PC-3 (cell line): ENCODE measurements around the gene NFIL3. TPM values are rescaled to one million over a fixed set of nuclear protein-coding genes. Genes with fewer than 3 reads are reported as not detected.
A peak's percentile ranks its signal among the peaks of the same experiment; 100 is the strongest.

Source experiments
- ATAC-seq: fragments of 200-7000 bp; cut with Tn5 transposase; 2 replicates; pipeline ENCODE4 v1.9.1; 2020; ENCODE audit warnings: mild to moderate bottlenecking, moderate library complexity
- BruUV-seq: library from RNA; stranded (reverse); fragments of 400-500 nt; replicated peaks from 2 replicates; lab custom pipeline; 2021; lab: Mats Ljungman, UMichigan
- CTCF ChIA-PET: fragments of 300-600 bp; sonication (Branson Sonifier 250); formaldehyde crosslinking; loops from one replicate; lab custom pipeline; 2022; ENCODE audit warnings: antibody characterized with exemption; lab: Charles Lee
- POLR2A ChIA-PET: fragments of 300-600 bp; sonication (Branson Sonifier 250); formaldehyde crosslinking; loops from one replicate; lab custom pipeline; 2022; ENCODE audit warnings: antibody characterized with exemption; ENCODE audit not compliant: unreplicated experiment; lab: Charles Lee
- DNase-seq: peaks from one replicate; pipeline ENCODE4 v3.0.0-alpha.2; 2015
- H2AFZ ChIP-seq: fragments of 300-600 bp; sonication (generic); 2 replicates; pipeline ENCODE4 v1.6.0; 2016; ENCODE audit warnings: antibody characterized with exemption, low read length
- H3F3A ChIP-seq: fragments of 300-600 bp; sonication (generic); one replicate; pipeline ENCODE4 v1.6.0; 2017; ENCODE audit warnings: antibody characterized with exemption, low read length, control low read depth, mild to moderate bottlenecking; ENCODE audit not compliant: unreplicated experiment
- H3K27ac ChIP-seq: fragments of 300-600 bp; sonication (generic); 2 replicates; pipeline ENCODE4 v1.5.1; 2016; ENCODE audit warnings: mild to moderate bottlenecking, low read length
- H3K27me3 ChIP-seq: fragments of 300-600 bp; sonication (generic); 2 replicates; pipeline ENCODE4 v1.6.1; 2016; ENCODE audit warnings: low read length, mixed read lengths
- H3K36me3 ChIP-seq: fragments of 300-600 bp; sonication (generic); 2 replicates; pipeline ENCODE4 v1.6.1; 2016; ENCODE audit warnings: low read depth, mixed run types, low read length, mixed read lengths
- H3K4me1 ChIP-seq: fragments of 300-600 bp; sonication (generic); 2 replicates; pipeline ENCODE4 v1.5.1; 2016; ENCODE audit warnings: low read length; ENCODE audit not compliant: insufficient read depth
- H3K4me2 ChIP-seq: fragments of 300-600 bp; sonication (generic); 2 replicates; pipeline ENCODE4 v1.6.0; 2016; ENCODE audit warnings: low read length
- H3K4me3 ChIP-seq: fragments of 300-600 bp; sonication (generic); 2 replicates; pipeline ENCODE4 v1.5.1; 2016; ENCODE audit warnings: mild to moderate bottlenecking, low read length, mixed read lengths
- H3K79me2 ChIP-seq: fragments of 300-600 bp; sonication (generic); 2 replicates; pipeline ENCODE4 v1.6.1; 2017; ENCODE audit warnings: low read length, mixed read lengths
- H3K9ac ChIP-seq: fragments of 300-600 bp; sonication (generic); 2 replicates; pipeline ENCODE4 v1.6.0; 2016; ENCODE audit warnings: mild to moderate bottlenecking, low read length
- H3K9me2 ChIP-seq: fragments of 300-600 bp; sonication (generic); replicated peaks from 2 replicates; pipeline ENCODE4 v1.6.1; 2016; ENCODE audit warnings: mixed run types, low read length, mixed read lengths
- H3K9me3 ChIP-seq: fragments of 300-600 bp; sonication (generic); 2 replicates; pipeline ENCODE4 v1.6.1; 2016; ENCODE audit warnings: low read length, mixed read lengths
- H4K20me1 ChIP-seq: fragments of 300-600 bp; sonication (generic); 2 replicates; pipeline ENCODE4 v1.6.1; 2016; ENCODE audit warnings: low read length, mixed read lengths
- EZH2 ChIP-seq: fragments of 300-600 bp; sonication (generic); IDR thresholded peaks from one replicate; pipeline ENCODE4 v1.6.1; 2017; ENCODE audit warnings: antibody characterized with exemption, mild to moderate bottlenecking, low read length; ENCODE audit not compliant: unreplicated experiment
- EZH2phosphoT487 ChIP-seq: fragments of 300-600 bp; sonication (generic); IDR thresholded peaks from 2 replicates; pipeline ENCODE4 v1.6.1; 2018; ENCODE audit warnings: mild to moderate bottlenecking, antibody characterized with exemption, low read length, borderline replicate concordance
- intact Hi-C: fragments of 100-400 bp; cut with micrococcal nuclease; formaldehyde crosslinking; loops from 2 replicates; pipeline ENCODE4 v1.9.0; 2023
- total RNA-seq: library from RNA; depleted of rRNA; stranded (reverse); fragments of >200 nt; gene quantifications from 2 replicates; pipeline ENCODE4 v1.2.3, GENCODE V29; 2014
- TF ChIP-seq, protein P1 (sequence below): fragments of 300-600 bp; sonication (generic); conservative IDR thresholded peaks from 2 replicates; pipeline ENCODE4 v1.5.1; 2017; ENCODE audit warnings: antibody characterized with exemption, low read depth, mild to moderate bottlenecking, low read length

The NFIL3 gene
- total RNA-seq, 1 experiment from 2014 or later: 5.4 TPM

DNA sequence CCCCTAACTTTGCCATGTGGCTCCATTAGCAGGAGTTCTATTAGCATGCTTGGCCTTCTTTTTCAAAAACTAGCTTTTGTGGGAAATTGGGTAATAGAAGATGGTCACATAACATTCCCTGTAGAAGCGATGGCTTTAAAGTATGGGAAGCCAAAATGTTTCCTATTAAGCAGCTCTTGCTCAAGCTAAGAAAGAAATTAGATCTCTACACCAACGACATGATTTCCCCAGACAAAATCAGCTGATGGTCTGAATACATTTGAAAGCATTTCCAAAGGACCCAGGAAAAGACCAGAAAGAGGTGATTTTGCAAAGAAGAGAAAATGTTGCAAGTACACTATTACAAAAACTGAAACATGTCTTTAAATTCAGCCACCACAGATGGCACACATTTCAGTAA, 4.8 kb upstream of the NFIL3 start:
- no peak for DNase-seq
- BruUV-seq: no TSS peak
- H3K27ac ChIP-seq: peak overlapping the region; percentile 58

DNA sequence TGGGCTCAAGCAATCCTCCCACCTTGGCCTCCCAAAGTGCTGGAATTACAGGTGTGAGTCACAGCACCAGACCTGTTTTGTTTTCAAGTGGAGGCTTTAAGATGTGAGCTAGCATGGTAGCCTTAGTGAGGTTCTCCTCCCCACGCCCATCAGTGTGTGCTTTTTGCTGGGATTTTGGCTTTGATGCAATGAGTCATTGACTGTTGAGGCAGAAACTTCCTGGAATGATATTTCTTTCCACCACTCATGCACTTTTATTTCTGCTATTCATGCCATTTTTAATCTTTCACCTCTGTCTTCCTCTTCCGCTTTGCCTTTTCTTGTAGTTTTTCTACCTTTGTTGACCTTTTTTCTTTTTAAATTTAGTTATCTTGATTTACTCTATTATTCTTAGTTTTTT, 4.2 kb upstream of the NFIL3 start:
- TF ChIP-seq EZH2phosphoT487 (no peak), EZH2 (no peak)
- TF ChIP-seq, protein P1, sequence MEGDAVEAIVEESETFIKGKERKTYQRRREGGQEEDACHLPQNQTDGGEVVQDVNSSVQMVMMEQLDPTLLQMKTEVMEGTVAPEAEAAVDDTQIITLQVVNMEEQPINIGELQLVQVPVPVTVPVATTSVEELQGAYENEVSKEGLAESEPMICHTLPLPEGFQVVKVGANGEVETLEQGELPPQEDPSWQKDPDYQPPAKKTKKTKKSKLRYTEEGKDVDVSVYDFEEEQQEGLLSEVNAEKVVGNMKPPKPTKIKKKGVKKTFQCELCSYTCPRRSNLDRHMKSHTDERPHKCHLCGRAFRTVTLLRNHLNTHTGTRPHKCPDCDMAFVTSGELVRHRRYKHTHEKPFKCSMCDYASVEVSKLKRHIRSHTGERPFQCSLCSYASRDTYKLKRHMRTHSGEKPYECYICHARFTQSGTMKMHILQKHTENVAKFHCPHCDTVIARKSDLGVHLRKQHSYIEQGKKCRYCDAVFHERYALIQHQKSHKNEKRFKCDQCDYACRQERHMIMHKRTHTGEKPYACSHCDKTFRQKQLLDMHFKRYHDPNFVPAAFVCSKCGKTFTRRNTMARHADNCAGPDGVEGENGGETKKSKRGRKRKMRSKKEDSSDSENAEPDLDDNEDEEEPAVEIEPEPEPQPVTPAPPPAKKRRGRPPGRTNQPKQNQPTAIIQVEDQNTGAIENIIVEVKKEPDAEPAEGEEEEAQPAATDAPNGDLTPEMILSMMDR: no peak
- intact Hi-C loops: loop anchor here (2.0 to 5.0 kb wide), 3 partner anchors 299 to 513 kb away; no protein-coding TSS in a partner anchor
- BruUV-seq: no TSS peak
- ChIA-PET CTCF (no interaction called here), POLR2A (no interaction called here)
- Histone ChIP-seq H3K36me3 (no peaks in the 10 kb centered on the region), H3K4me3 (no peak overlapping the region), H3K79me2 (peaks cover 4% of the 10 kb centered on the region), H3K4me1 (peaks cover 26% of the 10 kb centered on the region), H2AFZ (no peak overlapping the region), H3K9me3 (no peaks in the 10 kb centered on the region), H3K27me3 (no peaks in the 10 kb centered on the region), H3K9ac (no peak overlapping the region), H3K9me2 (no peaks in the 10 kb centered on the region), H4K20me1 (0 out of 2 replicates have a peak, but pooled peaks cover 3% of the 10 kb centered on the region), H3K4me2 (peak overlapping the region; percentile 13; the same call in 1 of the 2 replicates), H3F3A (no peaks in the 10 kb centered on the region), H3K27ac (peak overlapping the region; percentile 58)
- DNase-seq (peak; percentile 85), ATAC-seq (peak; percentile 4; the same call in 1 of the 2 replicates)

More for the DNA sequence above, 4.8 kb upstream of the NFIL3 start:
- H3K4me2 ChIP-seq: peak overlapping the region; percentile 13; the same call in 1 of the 2 replicates
- peaks cover 30% of the 10 kb centered on the region for H3K4me1 ChIP-seq
- H3K9ac ChIP-seq: no peak overlapping the region
- H3K27me3 ChIP-seq: no peaks in the 10 kb centered on the region
- POLR2A ChIA-PET: no interaction called here
- intact Hi-C loops: loop anchor here (5.0 kb wide), 1 partner anchor 299 kb away; no protein-coding TSS in a partner anchor
- no peak overlapping the region for H3K4me3 ChIP-seq
- H3F3A ChIP-seq: no peaks in the 10 kb centered on the region
- ATAC-seq: no peak
- no peaks in the 10 kb centered on the region for H3K9me3 ChIP-seq
- CTCF ChIA-PET: no interaction called here
- H2AFZ ChIP-seq: no peak overlapping the region
- no peaks in the 10 kb centered on the region for H4K20me1 ChIP-seq
- H3K79me2 ChIP-seq: no peaks in the 10 kb centered on the region
- no peaks in the 10 kb centered on the region for H3K36me3 ChIP-seq
- H3K9me2 ChIP-seq: no peaks in the 10 kb centered on the region
- TF ChIP-seq EZH2 (no peak), EZH2phosphoT487 (no peak)
- TF ChIP-seq, protein P1: no peak

DNA sequence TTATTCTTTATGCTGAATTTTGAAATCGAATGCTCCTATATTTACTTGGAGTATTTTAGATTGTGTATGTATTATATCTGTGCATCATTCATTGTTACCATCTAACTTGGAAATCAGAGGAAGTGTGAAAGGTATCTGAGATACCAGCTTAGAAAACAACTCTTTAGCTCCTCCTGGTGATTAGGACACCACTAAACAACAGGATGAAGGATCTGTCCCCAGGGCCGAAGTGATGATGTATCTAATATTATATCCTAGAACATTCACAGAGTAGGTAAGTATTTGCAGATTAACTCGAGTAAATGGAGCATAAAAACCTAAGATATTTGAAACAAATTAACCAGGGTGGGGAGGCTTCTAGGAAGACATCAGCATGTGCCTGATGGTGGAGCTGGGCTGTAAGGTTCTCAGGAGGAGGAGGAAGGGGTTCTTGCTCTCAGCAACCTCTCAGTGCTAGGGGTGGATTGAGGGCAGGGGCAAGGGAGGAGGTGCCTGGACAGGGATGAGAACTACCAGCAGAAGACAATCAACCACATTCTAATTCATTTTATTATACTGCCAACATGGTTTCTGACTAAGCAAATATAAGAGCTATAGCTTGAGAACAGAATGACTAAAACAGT, 2.6 kb upstream of the NFIL3 start:
- Histone ChIP-seq H3K4me1 (peaks cover 19% of the 10 kb centered on the region), H3K4me2 (no peak overlapping the region)
- intact Hi-C loops: loop anchor here (1.0 to 5.0 kb wide), 5 partner anchors 301 to 511 kb away; no protein-coding TSS in a partner anchor

More for the DNA sequence above, 2.6 kb upstream of the NFIL3 start:
- POLR2A ChIA-PET: interaction anchor here (0.6 kb wide), 1 partner anchor 440 kb away, joined by 5 read pairs; no protein-coding TSS in a partner anchor
- BruUV-seq: no TSS peak
- ATAC-seq (no peak), DNase-seq (peak; percentile 62)
- Histone ChIP-seq H3K79me2 (peaks cover 21% of the 10 kb centered on the region), H3K9me2 (no peaks in the 10 kb centered on the region), H3K27me3 (no peaks in the 10 kb centered on the region), H3F3A (no peaks in the 10 kb centered on the region), H2AFZ (no peak overlapping the region), H3K36me3 (no peaks in the 10 kb centered on the region), H3K9ac (no peak overlapping the region), H3K9me3 (no peaks in the 10 kb centered on the region), H3K4me3 (no peak overlapping the region), H3K27ac (no peak overlapping the region), H4K20me1 (peaks cover 15% of the 10 kb centered on the region)
- CTCF ChIA-PET: interaction anchor here (1.1 to 2.0 kb wide), 4 partner anchors 301 to 511 kb away, joined by 3 to 17 read pairs (median 8); no protein-coding TSS in a partner anchor
- TF ChIP-seq, protein P1: peak; percentile 65
- TF ChIP-seq EZH2phosphoT487: no peak
